Glutamatergic neuron (in vitro differentiated cells): Measurements from ENCODE around the gene CCDC92. TPM values are rescaled to one million over a fixed set of nuclear protein-coding genes. Genes with fewer than 3 reads are reported as not detected.

Experiments
- DNase-seq: peaks from one replicate; pipeline ENCODE4 v3.0.0; 2022
- H3K27ac Mint-ChIP-seq: one replicate; pipeline ENCODE4 v1.8.0; 2020; ENCODE audit warnings: mild to moderate bottlenecking, mixed read lengths, inconsistent platforms; ENCODE audit not compliant: unreplicated experiment
- H3K27me3 Mint-ChIP-seq: one replicate; pipeline ENCODE4 v1.8.0; 2020; ENCODE audit warnings: mild to moderate bottlenecking, moderate library complexity, mixed read lengths, inconsistent platforms; ENCODE audit not compliant: unreplicated experiment
- H3K36me3 Mint-ChIP-seq: one replicate; pipeline ENCODE4 v1.8.0; 2020; ENCODE audit warnings: mild to moderate bottlenecking, mixed read lengths, inconsistent platforms; ENCODE audit not compliant: unreplicated experiment
- H3K4me1 Mint-ChIP-seq: one replicate; pipeline ENCODE4 v1.8.0; 2020; ENCODE audit warnings: mild to moderate bottlenecking, low read depth, mixed read lengths, inconsistent platforms; ENCODE audit not compliant: unreplicated experiment
- H3K4me3 Mint-ChIP-seq: one replicate; pipeline ENCODE4 v1.8.0; 2020; ENCODE audit warnings: mild to moderate bottlenecking, mixed read lengths, inconsistent platforms; ENCODE audit not compliant: unreplicated experiment
- H3K9me3 Mint-ChIP-seq: one replicate; pipeline ENCODE4 v1.8.0; 2020; ENCODE audit warnings: mild to moderate bottlenecking, moderate library complexity, mixed read lengths, inconsistent platforms; ENCODE audit not compliant: unreplicated experiment
- total RNA-seq: library from RNA; stranded (reverse); fragmentation: NEBNext Ultra II Directional; extraction: Animal tissue kit (Norgen Biotek cat#: 25700); gene quantifications from one replicate; pipeline ENCODE4 v1.2.1, GENCODE V29; 2021; ENCODE audit not compliant: unreplicated experiment
- TF ChIP-seq, protein P1 (sequence below): fragments of 200-600 bp; sonication (generic); IDR thresholded peaks from one replicate; pipeline ENCODE4 v1.5.0; 2021; ENCODE audit not compliant: partially characterized antibody, unreplicated experiment

CCDC92 gene
- total RNA-seq, 1 donor from 2014 or later, result 96.2 TPM

GRCh38 chr12:123889848-123890535, 82.6 kb downstream of the CCDC92 start:
- Mint-ChIP-seq H3K4me3 (no peak overlapping the region), H3K9me3 (peaks cover 11% of the 10 kb centered on the region), H3K27me3 (peaks cover 6% of the 10 kb centered on the region), H3K36me3 (no peaks in the 10 kb centered on the region), H3K27ac (no peak overlapping the region), H3K4me1 (peaks cover 5% of the 10 kb centered on the region)
- TF ChIP-seq, protein P1, sequence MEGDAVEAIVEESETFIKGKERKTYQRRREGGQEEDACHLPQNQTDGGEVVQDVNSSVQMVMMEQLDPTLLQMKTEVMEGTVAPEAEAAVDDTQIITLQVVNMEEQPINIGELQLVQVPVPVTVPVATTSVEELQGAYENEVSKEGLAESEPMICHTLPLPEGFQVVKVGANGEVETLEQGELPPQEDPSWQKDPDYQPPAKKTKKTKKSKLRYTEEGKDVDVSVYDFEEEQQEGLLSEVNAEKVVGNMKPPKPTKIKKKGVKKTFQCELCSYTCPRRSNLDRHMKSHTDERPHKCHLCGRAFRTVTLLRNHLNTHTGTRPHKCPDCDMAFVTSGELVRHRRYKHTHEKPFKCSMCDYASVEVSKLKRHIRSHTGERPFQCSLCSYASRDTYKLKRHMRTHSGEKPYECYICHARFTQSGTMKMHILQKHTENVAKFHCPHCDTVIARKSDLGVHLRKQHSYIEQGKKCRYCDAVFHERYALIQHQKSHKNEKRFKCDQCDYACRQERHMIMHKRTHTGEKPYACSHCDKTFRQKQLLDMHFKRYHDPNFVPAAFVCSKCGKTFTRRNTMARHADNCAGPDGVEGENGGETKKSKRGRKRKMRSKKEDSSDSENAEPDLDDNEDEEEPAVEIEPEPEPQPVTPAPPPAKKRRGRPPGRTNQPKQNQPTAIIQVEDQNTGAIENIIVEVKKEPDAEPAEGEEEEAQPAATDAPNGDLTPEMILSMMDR, result no peak
- DNase-seq, result no peak

DNA sequence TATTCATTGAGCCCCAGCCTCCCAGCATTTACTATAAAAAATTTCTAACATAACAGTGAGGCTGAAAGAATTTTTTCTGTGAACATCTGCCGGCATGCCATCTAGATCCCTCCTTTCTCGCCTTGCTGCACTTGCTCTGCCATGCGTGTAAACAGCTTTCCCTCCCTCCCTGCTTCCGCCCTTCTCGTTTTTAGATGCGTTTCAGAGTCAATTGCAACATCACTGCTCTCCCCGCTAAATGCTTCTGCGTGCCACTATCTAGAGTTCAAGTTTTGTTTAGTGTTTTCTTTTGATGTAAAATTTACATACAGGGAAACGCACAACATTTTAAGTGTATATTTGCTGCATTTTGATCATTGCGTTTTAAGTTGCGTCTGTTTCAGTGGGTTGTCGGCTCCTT, 83.6 kb downstream of the CCDC92 start:
- Mint-ChIP-seq H3K27me3 (peaks cover 6% of the 10 kb centered on the region), H3K4me1 (peaks cover 5% of the 10 kb centered on the region), H3K4me3 (peak overlapping the region; percentile 33), H3K27ac (peak overlapping the region; percentile 15), H3K9me3 (peaks cover 11% of the 10 kb centered on the region), H3K36me3 (no peaks in the 10 kb centered on the region)
- TF ChIP-seq, protein P1, result no peak
- no peak for DNase-seq

- no peak overlapping the region for H3K27ac Mint-ChIP-seq
Observed at GRCh38 chr12:123886931-123887582, 85.6 kb downstream of the CCDC92 start.

DNA sequence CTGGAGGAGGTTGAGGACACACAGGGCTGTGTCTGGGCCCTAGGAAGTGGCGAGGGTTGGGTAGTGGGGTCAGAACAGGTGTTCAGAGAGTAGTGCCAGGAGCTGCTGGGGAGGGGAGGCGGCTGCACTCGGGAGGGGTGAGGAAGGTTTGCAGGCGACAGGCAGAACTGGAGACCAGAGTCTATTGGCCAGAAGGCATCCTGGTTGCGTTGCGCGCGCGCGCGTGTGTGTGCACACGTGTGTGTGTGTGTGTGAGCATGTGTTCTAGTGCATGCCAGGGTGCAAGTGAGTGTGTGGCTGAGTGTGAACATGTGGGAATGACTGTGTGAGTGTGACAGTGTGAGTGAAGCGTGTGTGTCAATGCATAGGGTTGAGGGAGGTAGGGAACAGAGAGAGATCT, 86.4 kb downstream of the CCDC92 start:
- Mint-ChIP-seq H3K27me3 (peaks cover 5% of the 10 kb centered on the region), H3K27ac (no peak overlapping the region), H3K4me3 (no peak overlapping the region), H3K36me3 (no peaks in the 10 kb centered on the region), H3K9me3 (peaks cover 11% of the 10 kb centered on the region), H3K4me1 (peaks cover 5% of the 10 kb centered on the region)
- DNase-seq, result no peak
- TF ChIP-seq, protein P1, result no peak

More at GRCh38 chr12:123886931-123887582, 85.6 kb downstream of the CCDC92 start:
- Mint-ChIP-seq H3K4me3 (no peak overlapping the region), H3K27me3 (peaks cover 8% of the 10 kb centered on the region), H3K9me3 (peaks cover 11% of the 10 kb centered on the region), H3K36me3 (no peaks in the 10 kb centered on the region), H3K4me1 (peaks cover 5% of the 10 kb centered on the region)
- TF ChIP-seq, protein P1, result no peak
- no peak for DNase-seq

Other genes starting within 250 kb of the CCDC92 start
- gene DNAH10, start 210.5 kb downstream of the CCDC92 start, total RNA-seq, result 0.66 TPM
- 310 TPM for gene ZNF664, start 384 bp upstream of the CCDC92 start, total RNA-seq